ENCODE data around the gene SULT1A2.

DNA sequence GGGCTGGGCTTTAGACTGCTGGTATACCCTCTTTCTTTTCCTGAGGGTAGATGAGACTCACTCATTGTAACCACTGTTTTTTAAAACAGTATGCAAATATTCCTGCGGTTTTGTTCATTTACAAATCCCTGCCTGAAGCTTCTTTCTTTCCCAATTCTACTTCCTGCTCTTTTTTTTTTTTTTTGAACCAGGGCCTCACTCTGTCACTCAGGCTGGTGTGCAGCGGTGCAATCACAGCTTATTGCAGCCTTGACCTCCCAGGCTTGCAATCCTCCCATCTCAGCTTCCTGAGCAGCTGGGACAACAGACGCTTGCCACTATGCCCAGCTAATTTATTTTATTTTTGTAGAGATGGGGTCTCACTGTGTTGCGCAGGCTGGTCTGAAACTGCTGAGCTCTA, 21.0 kb upstream of the SULT1A2 start:
- no peak for TF ChIP-seq POLR2AphosphoS5 (IDR thresholded peaks at IDR 0.05; ENCODE audit: low read depth, low read length)
- TF ChIP-seq SIN3A (IDR thresholded peaks at IDR 0.05; ENCODE audit: borderline replicate concordance, insufficient read depth, low read length) = no peak
- TF ChIP-seq TAF1 (IDR thresholded peaks at IDR 0.05; ENCODE audit: borderline replicate concordance, insufficient read depth, low read length) = no peak

All from PFSK-1 (cell line).